GM12878 (cell line): ENCODE data around the gene CEP128. TPM values are rescaled to one million over a fixed set of nuclear protein-coding genes. Genes with fewer than 3 reads are reported as not detected.

ENCODE experiments used
- ATAC-seq: fragments of 200-7000 bp; cut with Tn5 transposase; 3 replicates; pipeline ENCODE4 v1.9.1; 2020; ENCODE audit warnings: mild to moderate bottlenecking, moderate library complexity
- BruUV-seq: library from RNA; stranded (reverse); fragments of 400-500 nt; replicated peaks from 2 replicates; lab custom pipeline; 2021; lab: Mats Ljungman, UMichigan
- CTCF ChIA-PET: fragments of 300-600 bp; sonication (Branson Sonifier 250); formaldehyde crosslinking; extraction: SDS; loops from one replicate; lab custom pipeline; 2021; ENCODE audit warnings: inconsistent platforms; lab: Yijun Ruan, JAX
- POLR2A ChIA-PET: fragments of 350-600 bp; formaldehyde crosslinking; extraction: SDS; loops from one replicate; lab custom pipeline; 2021; ENCODE audit warnings: inconsistent platforms; lab: Charles Lee
- RAD21 ChIA-PET: fragments of 300-600 bp; sonication (Branson Sonifier 250); formaldehyde crosslinking; loops from one replicate; lab custom pipeline; 2023; ENCODE audit warnings: antibody characterized with exemption; ENCODE audit not compliant: unreplicated experiment; lab: Charles Lee
- SMC1A ChIA-PET: fragments of 300-600 bp; sonication (Branson Sonifier 250); formaldehyde crosslinking; loops from one replicate; lab custom pipeline; 2023; ENCODE audit not compliant: unreplicated experiment, uncharacterized antibody; lab: Charles Lee
- DNase-seq: peaks from one replicate; pipeline ENCODE4 v3.0.0-alpha.2; 2011; ENCODE audit warnings: low read depth, low spot score
- FAIRE-seq: peaks from 3 replicates; lab custom pipeline; 2011; peaks lifted over from hg19 to GRCh38; lab: Jason Lieb, UNC
- H2AFZ ChIP-seq: 2 replicates; pipeline ENCODE4 v1.6.0; 2011; ENCODE audit warnings: low read depth, low read length, control low read depth; ENCODE audit not compliant: control insufficient read depth
- H3K27ac ChIP-seq: 2 replicates; pipeline ENCODE4 v1.5.1; 2011; ENCODE audit warnings: control low read depth; ENCODE audit not compliant: control insufficient read depth, insufficient read depth
- H3K27me3 ChIP-seq, 2 experiments: replicated peaks in 1 of 2; 2 replicates each; pipeline versions ENCODE4 v1.6.0 to v1.6.1; 2011; ENCODE audit warnings: low read length in 1 of 2; ENCODE audit not compliant: control insufficient read depth in 2 of 2, insufficient read depth in 2 of 2
- H3K36me3 ChIP-seq, 2 experiments: 2 replicates each; pipeline ENCODE4 v1.5.1; 2011; ENCODE audit warnings: low read length in 1 of 2; ENCODE audit not compliant: control insufficient read depth in 2 of 2, insufficient read depth in 2 of 2
- H3K4me1 ChIP-seq: 2 replicates; pipeline ENCODE4 v1.6.1; 2011; ENCODE audit warnings: mild to moderate bottlenecking, low read length, moderate library complexity, mixed read lengths; ENCODE audit not compliant: control insufficient read depth, insufficient read depth
- H3K4me2 ChIP-seq: 2 replicates; pipeline ENCODE4 v1.6.0; 2011; ENCODE audit warnings: control low read depth; ENCODE audit not compliant: control insufficient read depth, insufficient read depth
- H3K4me3 ChIP-seq: fragments of 200-600 bp; sonication (generic); 2 replicates; pipeline ENCODE4 v1.5.1; 2016
- H3K79me2 ChIP-seq: 2 replicates; pipeline ENCODE4 v1.6.0; 2011; ENCODE audit warnings: low read length; ENCODE audit not compliant: control insufficient read depth, insufficient read depth
- H3K9ac ChIP-seq: 2 replicates; pipeline ENCODE4 v1.8.0; 2011; ENCODE audit warnings: low read length, control low read depth, mixed read lengths; ENCODE audit not compliant: control insufficient read depth, insufficient read depth
- H3K9me3 ChIP-seq: replicated peaks from 3 replicates; pipeline ENCODE4 v1.5.1; 2011; ENCODE audit warnings: mild to moderate bottlenecking, low read length; ENCODE audit not compliant: control insufficient read depth, insufficient read depth
- H4K20me1 ChIP-seq: 2 replicates; pipeline ENCODE4 v1.6.0; 2011; ENCODE audit not compliant: control insufficient read depth, insufficient read depth
- BCL11A ChIP-seq: IDR thresholded peaks from 2 replicates; pipeline ENCODE4 v1.6.1; 2011; ENCODE audit warnings: low read depth, low read length
- CHD2 ChIP-seq: IDR thresholded peaks from 2 replicates; pipeline ENCODE4 v1.6.1; 2011; ENCODE audit warnings: low read depth, low read length, improper control_type of control experiment, borderline replicate concordance
- CREM ChIP-seq: IDR thresholded peaks from 2 replicates; pipeline ENCODE4 v1.6.1; 2014; ENCODE audit warnings: antibody characterized with exemption, low read depth
- ESRRA ChIP-seq: IDR thresholded peaks from 2 replicates; pipeline ENCODE4 v1.6.1; 2012; ENCODE audit warnings: mild to moderate bottlenecking, low read length, improper control_type of control experiment
- JUNB ChIP-seq: IDR thresholded peaks from 2 replicates; pipeline ENCODE4 v1.6.1; 2016; ENCODE audit warnings: antibody characterized with exemption, mild to moderate bottlenecking
- MEF2A ChIP-seq: IDR thresholded peaks from 2 replicates; pipeline ENCODE4 v1.6.1; 2011; ENCODE audit warnings: low read depth, mild to moderate bottlenecking, low read length, moderate library complexity; ENCODE audit not compliant: insufficient read depth
- NFXL1 ChIP-seq: fragments of 450-650 bp; IDR thresholded peaks from 2 replicates; pipeline ENCODE4 v1.6.1; 2017; ENCODE audit warnings: antibody characterized with exemption, mild to moderate bottlenecking, borderline replicate concordance
- POLR2A ChIP-seq: IDR thresholded peaks from 2 replicates; pipeline ENCODE4 v1.6.1; 2011; ENCODE audit warnings: low read depth, mild to moderate bottlenecking, low read length
- SIN3A ChIP-seq: IDR thresholded peaks from 2 replicates; pipeline ENCODE4 v1.6.1; 2012; ENCODE audit warnings: low read depth, low read length, improper control_type of control experiment
- SKIL ChIP-seq: fragments of 450-650 bp; IDR thresholded peaks from 2 replicates; pipeline ENCODE4 v1.6.1; 2017; ENCODE audit warnings: mild to moderate bottlenecking, low read depth, inconsistent platforms; ENCODE audit not compliant: poor library complexity, severe bottlenecking
- SREBF2 ChIP-seq: IDR thresholded peaks from 2 replicates; pipeline ENCODE4 v1.6.1; 2012; ENCODE audit warnings: mild to moderate bottlenecking, low read length
- ZNF24 ChIP-seq: fragments of 450-650 bp; IDR thresholded peaks from 2 replicates; pipeline ENCODE4 v1.6.1; 2017; ENCODE audit warnings: antibody characterized with exemption, mild to moderate bottlenecking
- ZNF622 ChIP-seq: fragments of 450-650 bp; IDR thresholded peaks from 2 replicates; pipeline ENCODE4 v1.6.1; 2017; ENCODE audit warnings: mild to moderate bottlenecking, inconsistent platforms
- WGBS: methylation state at CpG from one replicate; pipeline ENCODE4 v1.1.6; 2016; ENCODE audit warnings: low lambda C conversion rate; ENCODE audit not compliant: insufficient replicate concordance, insufficient coverage; ENCODE audit errors: missing lambda C conversion rate; 5-methylcytosine and 5-hydroxymethylcytosine counted together
- in situ Hi-C: fragments of 300-500 bp; cut with MboI; formaldehyde crosslinking; loops from 9 replicates; pipeline ENCODE4 v1.14.3; 2018; ENCODE audit warnings: mixed read lengths
- intact Hi-C: fragments of 100-400 bp; cut with micrococcal nuclease; formaldehyde crosslinking; loops from one replicate; pipeline ENCODE4 v1.14.2; 2022; ENCODE audit not compliant: unreplicated experiment
- polyA plus RNA-seq, 11 experiments: library from polyadenylated mRNA; depleted of rRNA in 4 of 11; unstranded in 6 of 11; stranded (reverse) in 5 of 11; fragments of >200 nt; fragmentation: Nextera tagmentation in 4 of 11; fragmentation: Illumina TruSeq in 1 of 11; extraction: Ambion mirVana in 4 of 11; extraction: Trizol in 1 of 11; gene quantifications; 1 replicate in 1 of 11; 2 replicates in 10 of 11; pipeline versions ENCODE4 v1.2.1 to v1.2.3, GENCODE V29; 2011 to 2016; ENCODE audit warnings: inconsistent platforms in 2 of 11, missing spikeins in 2 of 11, low read depth in 1 of 11
- total RNA-seq, 4 experiments: library from RNA; depleted of rRNA in 3 of 4; stranded (reverse); fragments of >200 nt in 3 of 4; fragmentation: Illumina TruSeq in 1 of 4; extraction: Trizol in 1 of 4; gene quantifications; 2 replicates each; pipeline versions ENCODE4 v1.2.1 to v1.2.3, GENCODE V29; 2013 to 2021
- TF ChIP-seq, protein P1 (sequence below): IDR thresholded peaks from 2 replicates; pipeline ENCODE4 v1.6.1; 2012; ENCODE audit warnings: mild to moderate bottlenecking, low read depth, low read length
- TF ChIP-seq, protein P2 (sequence below): fragments of 450-650 bp; IDR thresholded peaks from 2 replicates; pipeline ENCODE4 v1.6.1; 2017; ENCODE audit warnings: low read depth, mild to moderate bottlenecking, moderate library complexity

Gene CEP128
- total and polyA plus RNA-seq, 10 of the 15 experiments (the other 5 are each of a cell fraction or from before 2014, with no cell fraction given) = 1.1 to 6.7 (median 3.4) TPM

GRCh38 chr14:80726211-80726610 lies 215.3 kb downstream of the CEP128 start:
- no peak for FAIRE-seq
- ChIA-PET SMC1A (interaction anchor here (0.7 kb wide), 1 partner anchor 451 kb away, joined by 3 read pairs; no protein-coding TSS in a partner anchor), POLR2A (no interaction called here), RAD21 (no interaction called here), CTCF (no interaction called here)
- Histone ChIP-seq H3K27me3 (no peaks in the 10 kb centered on the region), H3K36me3 (no peaks in the 10 kb centered on the region), H3K4me2 (no peak overlapping the region), H3K9me3 (no peaks in the 10 kb centered on the region), H3K27ac (no peak overlapping the region), H3K4me3 (no peak overlapping the region), H3K4me1 (no peaks in the 10 kb centered on the region), H3K79me2 (no peaks in the 10 kb centered on the region), H4K20me1 (no peaks in the 10 kb centered on the region), H3K9ac (no peak overlapping the region), H2AFZ (no peak overlapping the region)
- intact Hi-C loops = no loop called here
- ATAC-seq = no peak
- no peak for DNase-seq
- in situ Hi-C loops = no loop called here
- WGBS = 95% methylated on average over 1 of the region's 1 CpG
- TF ChIP-seq SREBF2 = no peak
- TF ChIP-seq, protein P1, sequence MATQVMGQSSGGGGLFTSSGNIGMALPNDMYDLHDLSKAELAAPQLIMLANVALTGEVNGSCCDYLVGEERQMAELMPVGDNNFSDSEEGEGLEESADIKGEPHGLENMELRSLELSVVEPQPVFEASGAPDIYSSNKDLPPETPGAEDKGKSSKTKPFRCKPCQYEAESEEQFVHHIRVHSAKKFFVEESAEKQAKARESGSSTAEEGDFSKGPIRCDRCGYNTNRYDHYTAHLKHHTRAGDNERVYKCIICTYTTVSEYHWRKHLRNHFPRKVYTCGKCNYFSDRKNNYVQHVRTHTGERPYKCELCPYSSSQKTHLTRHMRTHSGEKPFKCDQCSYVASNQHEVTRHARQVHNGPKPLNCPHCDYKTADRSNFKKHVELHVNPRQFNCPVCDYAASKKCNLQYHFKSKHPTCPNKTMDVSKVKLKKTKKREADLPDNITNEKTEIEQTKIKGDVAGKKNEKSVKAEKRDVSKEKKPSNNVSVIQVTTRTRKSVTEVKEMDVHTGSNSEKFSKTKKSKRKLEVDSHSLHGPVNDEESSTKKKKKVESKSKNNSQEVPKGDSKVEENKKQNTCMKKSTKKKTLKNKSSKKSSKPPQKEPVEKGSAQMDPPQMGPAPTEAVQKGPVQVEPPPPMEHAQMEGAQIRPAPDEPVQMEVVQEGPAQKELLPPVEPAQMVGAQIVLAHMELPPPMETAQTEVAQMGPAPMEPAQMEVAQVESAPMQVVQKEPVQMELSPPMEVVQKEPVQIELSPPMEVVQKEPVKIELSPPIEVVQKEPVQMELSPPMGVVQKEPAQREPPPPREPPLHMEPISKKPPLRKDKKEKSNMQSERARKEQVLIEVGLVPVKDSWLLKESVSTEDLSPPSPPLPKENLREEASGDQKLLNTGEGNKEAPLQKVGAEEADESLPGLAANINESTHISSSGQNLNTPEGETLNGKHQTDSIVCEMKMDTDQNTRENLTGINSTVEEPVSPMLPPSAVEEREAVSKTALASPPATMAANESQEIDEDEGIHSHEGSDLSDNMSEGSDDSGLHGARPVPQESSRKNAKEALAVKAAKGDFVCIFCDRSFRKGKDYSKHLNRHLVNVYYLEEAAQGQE = no peak
- no peak for TF ChIP-seq JUNB
- no peak for TF ChIP-seq ESRRA
- no peak for TF ChIP-seq CHD2
- TF ChIP-seq CREM = no peak
- no peak for TF ChIP-seq SKIL
- TF ChIP-seq BCL11A = no peak
- no peak for TF ChIP-seq ZNF24
- no peak for TF ChIP-seq POLR2A
- no peak for TF ChIP-seq NFXL1
- no peak for TF ChIP-seq ZNF622
- TF ChIP-seq SIN3A = no peak
- TF ChIP-seq, protein P2, sequence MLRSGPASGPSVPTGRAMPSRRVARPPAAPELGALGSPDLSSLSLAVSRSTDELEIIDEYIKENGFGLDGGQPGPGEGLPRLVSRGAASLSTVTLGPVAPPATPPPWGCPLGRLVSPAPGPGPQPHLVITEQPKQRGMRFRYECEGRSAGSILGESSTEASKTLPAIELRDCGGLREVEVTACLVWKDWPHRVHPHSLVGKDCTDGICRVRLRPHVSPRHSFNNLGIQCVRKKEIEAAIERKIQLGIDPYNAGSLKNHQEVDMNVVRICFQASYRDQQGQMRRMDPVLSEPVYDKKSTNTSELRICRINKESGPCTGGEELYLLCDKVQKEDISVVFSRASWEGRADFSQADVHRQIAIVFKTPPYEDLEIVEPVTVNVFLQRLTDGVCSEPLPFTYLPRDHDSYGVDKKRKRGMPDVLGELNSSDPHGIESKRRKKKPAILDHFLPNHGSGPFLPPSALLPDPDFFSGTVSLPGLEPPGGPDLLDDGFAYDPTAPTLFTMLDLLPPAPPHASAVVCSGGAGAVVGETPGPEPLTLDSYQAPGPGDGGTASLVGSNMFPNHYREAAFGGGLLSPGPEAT = no peak
- no peak for TF ChIP-seq MEF2A
- no TSS peak for BruUV-seq
